IMR-90 (cell line): ENCODE data around the gene SIAH3. TPM values are rescaled to one million over a fixed set of nuclear protein-coding genes. Genes with fewer than 3 reads are reported as not detected.

Experiments
- ATAC-seq: fragments of 200-7000 bp; cut with Tn5 transposase; 2 replicates; pipeline ENCODE4 v1.9.1; 2020; ENCODE audit warnings: low read depth, mild to moderate bottlenecking, moderate library complexity
- BruUV-seq: library from RNA; stranded (reverse); fragments of 400-500 nt; replicated peaks from 2 replicates; lab custom pipeline; 2021; lab: Mats Ljungman, UMichigan
- CTCF ChIA-PET: fragments of 300-600 bp; formaldehyde crosslinking; extraction: SDS; loops from one replicate; lab custom pipeline; 2021; ENCODE audit warnings: antibody characterized with exemption; lab: Yijun Ruan, JAX
- POLR2A ChIA-PET: fragments of 300-600 bp; sonication (Branson Sonifier 250); formaldehyde crosslinking; loops from one replicate; lab custom pipeline; 2022; ENCODE audit warnings: antibody characterized with exemption; ENCODE audit not compliant: unreplicated experiment; lab: Charles Lee
- DNase-seq: peaks from one replicate; pipeline ENCODE4 v3.0.0; 2013
- H2AFZ ChIP-seq: replicated peaks from 2 replicates; pipeline ENCODE3; 2013; ENCODE audit warnings: low read length, mild to moderate bottlenecking; ENCODE audit not compliant: poor library complexity
- H2AK5ac ChIP-seq: 2 replicates; pipeline ENCODE4 v1.6.1; 2013; ENCODE audit warnings: low read depth, low read length, inconsistent platforms
- H2AK9ac ChIP-seq: replicated peaks from 2 replicates; pipeline ENCODE3; 2013; ENCODE audit warnings: mild to moderate bottlenecking, low read depth, low read length, moderate library complexity; ENCODE audit not compliant: poor library complexity
- H2BK120ac ChIP-seq: 2 replicates; pipeline ENCODE4 v1.6.1; 2013; ENCODE audit warnings: low read depth, low read length, inconsistent platforms
- H2BK15ac ChIP-seq: 3 replicates; pipeline ENCODE4 v1.6.1; 2013; ENCODE audit warnings: low read depth, low read length, inconsistent platforms
- H2BK20ac ChIP-seq: 2 replicates; pipeline ENCODE4 v1.6.1; 2013; ENCODE audit warnings: low read depth, mild to moderate bottlenecking, inconsistent platforms, low read length, moderate library complexity
- H2BK5ac ChIP-seq: 2 replicates; pipeline ENCODE4 v1.6.1; 2013; ENCODE audit warnings: mild to moderate bottlenecking, low read depth, low read length, inconsistent platforms; ENCODE audit not compliant: poor library complexity, severe bottlenecking
- H3K14ac ChIP-seq: replicated peaks from 2 replicates; pipeline ENCODE4 v1.6.1; 2013; ENCODE audit warnings: low read depth, low read length, inconsistent platforms
- H3K18ac ChIP-seq: 2 replicates; pipeline ENCODE4 v1.6.1; 2013; ENCODE audit warnings: low read depth, low read length, control low read depth
- H3K23ac ChIP-seq: 2 replicates; pipeline ENCODE4 v1.6.1; 2013; ENCODE audit warnings: low read depth, low read length, inconsistent platforms
- H3K27ac ChIP-seq: 2 replicates; pipeline ENCODE4 v1.5.1; 2013; ENCODE audit warnings: mild to moderate bottlenecking, control low read depth, low read length; ENCODE audit not compliant: insufficient read depth
- H3K27me3 ChIP-seq: 2 replicates; pipeline ENCODE4 v1.6.1; 2013; ENCODE audit warnings: low read length; ENCODE audit not compliant: control insufficient read depth, insufficient read depth
- H3K36me3 ChIP-seq: 2 replicates; pipeline ENCODE4 v1.6.1; 2013; ENCODE audit warnings: low read length, mixed read lengths; ENCODE audit not compliant: control insufficient read depth, insufficient read depth
- H3K4ac ChIP-seq: 2 replicates; pipeline ENCODE4 v1.6.1; 2013; ENCODE audit warnings: low read depth, low read length, inconsistent platforms
- H3K4me1 ChIP-seq: 2 replicates; pipeline ENCODE4 v1.6.1; 2013; ENCODE audit warnings: low read length, mixed read lengths; ENCODE audit not compliant: control insufficient read depth, insufficient read depth
- H3K4me2 ChIP-seq: 2 replicates; pipeline ENCODE4 v1.6.1; 2013; ENCODE audit warnings: low read depth, mild to moderate bottlenecking, control low read depth, low read length, moderate library complexity
- H3K4me3 ChIP-seq: 2 replicates; pipeline ENCODE4 v1.5.1; 2013; ENCODE audit warnings: low read depth, mild to moderate bottlenecking, control low read depth, low read length, moderate library complexity; ENCODE audit not compliant: insufficient read depth
- H3K56ac ChIP-seq: 2 replicates; pipeline ENCODE4 v1.6.1; 2013; ENCODE audit warnings: low read length, inconsistent platforms; ENCODE audit not compliant: insufficient read depth; ENCODE audit errors: extremely low read depth
- H3K79me1 ChIP-seq, 2 experiments: 2 replicates each; pipeline ENCODE4 v1.6.1; 2013; ENCODE audit warnings: low read length in 2 of 2, inconsistent platforms in 1 of 2, low read depth in 1 of 2
- H3K9ac ChIP-seq: 2 replicates; pipeline ENCODE4 v1.6.1; 2013; ENCODE audit warnings: low read depth, low read length, control low read depth
- H3K9me1 ChIP-seq: 2 replicates; pipeline ENCODE4 v1.6.1; 2013; ENCODE audit warnings: low read length, inconsistent platforms; ENCODE audit not compliant: insufficient read depth
- H3K9me3 ChIP-seq: 2 replicates; pipeline ENCODE4 v1.6.1; 2013; ENCODE audit warnings: low read length; ENCODE audit not compliant: control insufficient read depth, insufficient read depth
- H4K20me1 ChIP-seq: 2 replicates; pipeline ENCODE4 v1.6.1; 2013; ENCODE audit warnings: low read length, inconsistent platforms; ENCODE audit not compliant: insufficient read depth
- H4K5ac ChIP-seq: 2 replicates; pipeline ENCODE4 v1.6.1; 2013; ENCODE audit warnings: mild to moderate bottlenecking, low read depth, low read length, control low read depth
- H4K8ac ChIP-seq, 2 experiments: 2 replicates each; pipeline ENCODE4 v1.6.1; 2013; ENCODE audit warnings: low read depth in 2 of 2, low read length in 2 of 2, control low read depth in 1 of 2, inconsistent platforms in 1 of 2
- H4K91ac ChIP-seq: 2 replicates; pipeline ENCODE4 v1.6.1; 2013; ENCODE audit warnings: low read depth, low read length, inconsistent platforms; ENCODE audit not compliant: insufficient read depth
- BHLHE40 ChIP-seq: fragments of 150-350 bp; IDR thresholded peaks from 2 replicates; pipeline ENCODE4 v1.6.1; 2016; ENCODE audit warnings: mild to moderate bottlenecking, low read depth, low read length
- CEBPB ChIP-seq: IDR thresholded peaks from 2 replicates; pipeline ENCODE4 v1.6.1; 2012; ENCODE audit warnings: low read depth, low read length, improper control_type of control experiment
- CHD1 ChIP-seq: IDR thresholded peaks from 2 replicates; pipeline ENCODE4 v1.6.1; 2012; ENCODE audit warnings: low read depth, low read length, improper control_type of control experiment
- CTCF ChIP-seq: conservative IDR thresholded peaks from 2 replicates; pipeline ENCODE4 v1.5.1; 2012; ENCODE audit warnings: mild to moderate bottlenecking, low read depth, low read length, improper control_type of control experiment
- ELK1 ChIP-seq: fragments of 150-350 bp; IDR thresholded peaks from 2 replicates; pipeline ENCODE4 v1.6.1; 2016; ENCODE audit warnings: low read depth, mild to moderate bottlenecking, low read length, moderate library complexity, borderline replicate concordance
- MAZ ChIP-seq: IDR thresholded peaks from 2 replicates; pipeline ENCODE4 v1.6.1; 2012; ENCODE audit warnings: low read depth, mild to moderate bottlenecking, low read length, improper control_type of control experiment, moderate library complexity, borderline replicate concordance
- NFE2L2 ChIP-seq: fragments of 150-350 bp; IDR thresholded peaks from 2 replicates; pipeline ENCODE4 v1.6.1; 2016; ENCODE audit warnings: low read depth, mild to moderate bottlenecking, low read length
- POLR2A ChIP-seq: IDR thresholded peaks from 2 replicates; pipeline ENCODE4 v1.6.1; 2012; ENCODE audit warnings: mild to moderate bottlenecking, low read depth, low read length
- RAD21 ChIP-seq: IDR thresholded peaks from 2 replicates; pipeline ENCODE4 v1.6.1; 2012; ENCODE audit warnings: low read length, improper control_type of control experiment
- RFX5 ChIP-seq: IDR thresholded peaks from 2 replicates; pipeline ENCODE4 v1.8.0; 2012; ENCODE audit warnings: low read depth, mild to moderate bottlenecking, low read length, moderate library complexity
- SMC3 ChIP-seq: fragments of 150-350 bp; IDR thresholded peaks from 2 replicates; pipeline ENCODE4 v1.6.1; 2016; ENCODE audit warnings: low read depth, mild to moderate bottlenecking, antibody characterized with exemption, low read length, moderate library complexity
- USF2 ChIP-seq: fragments of 150-350 bp; IDR thresholded peaks from 2 replicates; pipeline ENCODE4 v1.6.1; 2017; ENCODE audit warnings: mild to moderate bottlenecking, antibody characterized with exemption, low read length, low read depth
- WGBS, 2 experiments: methylation state at CpG; one replicate each; pipeline versions ENCODE4 v1.1.5 to v1.1.7; 2013; ENCODE audit warnings: missing lambda C conversion rate in 2 of 2; ENCODE audit not compliant: insufficient read length in 1 of 2; ENCODE audit errors: extremely low coverage in 2 of 2; 5-methylcytosine and 5-hydroxymethylcytosine counted together
- dilution Hi-C: fragments of 300-500 bp; cut with HindIII; formaldehyde crosslinking; loops from one replicate; pipeline ENCODE4 v1.14.3; 2018; ENCODE audit warnings: low sequenced_read_pairs; ENCODE audit not compliant: unreplicated experiment
- in situ Hi-C: fragments of 300-500 bp; cut with MboI; formaldehyde crosslinking; loops from 3 replicates; pipeline ENCODE4 v1.14.3; 2019; ENCODE audit warnings: low sequenced_read_pairs, inconsistent platforms, mixed read lengths
- intact Hi-C: fragments of 100-400 bp; cut with micrococcal nuclease; formaldehyde crosslinking; loops from 2 replicates; pipeline ENCODE4 v1.10.0; 2022
- polyA plus RNA-seq, 3 experiments: library from polyadenylated mRNA; depleted of rRNA; stranded (reverse); fragments of >200 nt; gene quantifications; 2 replicates each; pipeline ENCODE4 v1.2.3, GENCODE V29; 2012; ENCODE audit warnings: low replicate concordance in 1 of 3
- total RNA-seq: library from RNA; depleted of rRNA; stranded (reverse); fragments of >200 nt; gene quantifications from 2 replicates; pipeline ENCODE4 v1.2.3, GENCODE V29; 2012

Gene SIAH3
- total and polyA plus RNA-seq, 2 of the 4 experiments (the other 2 are of a cell fraction), result under 0.01 TPM; not detected in 1

- in situ Hi-C loops (no loop called here), dilution Hi-C loops (no loop called here), intact Hi-C loops (no loop called here)
- Histone ChIP-seq H2BK5ac (no peak overlapping the region), H3K9me3 (no peaks in the 10 kb centered on the region), H3K4me2 (no peak overlapping the region), H2AK5ac (no peak overlapping the region), H3K9me1 (no peaks in the 10 kb centered on the region), H3K18ac (no peak overlapping the region), H2BK20ac (no peak overlapping the region), H3K14ac (no peak overlapping the region), H3K4me1 (no peaks in the 10 kb centered on the region), H3K36me3 (no peaks in the 10 kb centered on the region), H3K4me3 (no peak overlapping the region), H3K79me1 (no peaks in the 10 kb centered on the region), H2AFZ (no peak overlapping the region), H3K27ac (no peak overlapping the region), H2AK9ac (no peak overlapping the region), H3K56ac (no peak overlapping the region), H2BK15ac (no peak overlapping the region), H4K5ac (no peak overlapping the region), H3K27me3 (peaks cover 47% of the 10 kb centered on the region), H3K9ac (no peak overlapping the region), H3K23ac (no peak overlapping the region), H2BK120ac (no peak overlapping the region), H4K91ac (no peak overlapping the region), H3K4ac (no peak overlapping the region), H4K8ac (no peak overlapping the region), H4K20me1 (no peaks in the 10 kb centered on the region)
- ATAC-seq (no peak), DNase-seq (no peak)
- no CpG with 5 or more reads among the region's 7 CpGs for WGBS, 2 experiments
- no peak for TF ChIP-seq BHLHE40
- no peak for TF ChIP-seq CEBPB
- no peak for TF ChIP-seq POLR2A
- no peak for TF ChIP-seq NFE2L2
- no peak for TF ChIP-seq ELK1
- TF ChIP-seq SMC3, result no peak
- TF ChIP-seq CTCF, result no peak
- TF ChIP-seq RFX5, result no peak
- TF ChIP-seq RAD21, result no peak
- TF ChIP-seq MAZ, result no peak
- no peak for TF ChIP-seq USF2
- TF ChIP-seq CHD1, result no peak
- ChIA-PET POLR2A (no interaction called here), CTCF (no interaction called here)
- no TSS peak for BruUV-seq
Observed at GRCh38 chr13:45851956-45852355, 403 bp upstream of the SIAH3 start.
